KMS-11 (cell line): ENCODE results near the gene VCP.

Source experiments
- H2AFZ ChIP-seq: fragments of 200-600 bp; sonication (generic); 2 replicates; pipeline ENCODE4 v1.6.1; 2016; ENCODE audit warnings: antibody characterized with exemption, mixed run types, low read depth
- H3K27ac ChIP-seq: fragments of 200-600 bp; sonication (generic); 2 replicates; pipeline ENCODE4 v1.6.1; 2016; ENCODE audit warnings: mild to moderate bottlenecking, mixed run types
- H3K27me3 ChIP-seq: fragments of 200-600 bp; sonication (generic); 2 replicates; pipeline ENCODE4 v1.6.1; 2017; ENCODE audit warnings: mild to moderate bottlenecking, low read depth, mixed run types, moderate library complexity; ENCODE audit not compliant: insufficient read depth
- H3K36me3 ChIP-seq: fragments of 200-600 bp; sonication (generic); 2 replicates; pipeline ENCODE4 v1.6.1; 2017; ENCODE audit warnings: mild to moderate bottlenecking, mixed run types; ENCODE audit not compliant: insufficient read depth
- H3K4me1 ChIP-seq: fragments of 200-600 bp; sonication (generic); 2 replicates; pipeline ENCODE4 v1.6.1; 2016; ENCODE audit warnings: mild to moderate bottlenecking, low read depth, mixed run types; ENCODE audit not compliant: poor library complexity, severe bottlenecking
- H3K4me2 ChIP-seq: fragments of 200-600 bp; sonication (generic); 2 replicates; pipeline ENCODE4 v1.7.0; 2016; ENCODE audit warnings: mild to moderate bottlenecking, mixed run types
- H3K4me3 ChIP-seq: fragments of 200-600 bp; sonication (generic); IDR thresholded peaks from 2 replicates; pipeline ENCODE4 v1.6.1; 2017; ENCODE audit warnings: low read depth, low read length, mixed read lengths; ENCODE audit not compliant: insufficient read depth
- H3K79me2 ChIP-seq: fragments of 200-600 bp; sonication (generic); 2 replicates; pipeline ENCODE4 v1.6.1; 2016; ENCODE audit warnings: low read depth, mixed run types; ENCODE audit not compliant: insufficient read depth
- H3K9ac ChIP-seq: fragments of 200-600 bp; sonication (generic); 2 replicates; pipeline ENCODE4 v1.6.1; 2016; ENCODE audit warnings: mild to moderate bottlenecking, mixed run types
- H4K20me1 ChIP-seq: fragments of 200-600 bp; sonication (generic); 2 replicates; pipeline ENCODE4 v1.6.1; 2016; ENCODE audit warnings: mild to moderate bottlenecking, mixed run types; ENCODE audit not compliant: insufficient read depth
- CTCF ChIP-seq: fragments of 200-600 bp; sonication (generic); conservative IDR thresholded peaks from 2 replicates; pipeline ENCODE4 v1.6.1; 2017; ENCODE audit warnings: low read depth, mild to moderate bottlenecking, antibody characterized with exemption, low read length, moderate library complexity, mixed read lengths

VCP gene

GRCh38 chr9:35033101-35033500, 39.3 kb downstream of the VCP start:
- H3K27me3 ChIP-seq: no peaks in the 10 kb centered on the region
- H3K36me3 ChIP-seq: no peaks in the 10 kb centered on the region
- H3K27ac ChIP-seq: no peak overlapping the region
- no peak overlapping the region for H3K4me2 ChIP-seq
- peaks cover 3% of the 10 kb centered on the region; the same call in 1 of the 2 replicates for H4K20me1 ChIP-seq
- H3K79me2 ChIP-seq: no peaks in the 10 kb centered on the region
- H3K4me3 ChIP-seq: no peak overlapping the region
- no peak overlapping the region for H2AFZ ChIP-seq
- peaks cover 7% of the 10 kb centered on the region for H3K4me1 ChIP-seq
- no peak overlapping the region for H3K9ac ChIP-seq
- TF ChIP-seq CTCF: no peak

GRCh38 chr9:35029852-35030251, 42.6 kb downstream of the VCP start:
- no peaks in the 10 kb centered on the region for H3K79me2 ChIP-seq
- H3K36me3 ChIP-seq: no peaks in the 10 kb centered on the region
- H3K27ac ChIP-seq: no peak overlapping the region
- H4K20me1 ChIP-seq: no peaks in the 10 kb centered on the region
- no peak for TF ChIP-seq CTCF
- H3K4me2 ChIP-seq: no peak overlapping the region
- no peak overlapping the region for H3K9ac ChIP-seq
- H3K4me3 ChIP-seq: no peak overlapping the region
- no peaks in the 10 kb centered on the region for H3K27me3 ChIP-seq
- H3K4me1 ChIP-seq: peaks cover 20% of the 10 kb centered on the region
- H2AFZ ChIP-seq: no peak overlapping the region

DNA sequence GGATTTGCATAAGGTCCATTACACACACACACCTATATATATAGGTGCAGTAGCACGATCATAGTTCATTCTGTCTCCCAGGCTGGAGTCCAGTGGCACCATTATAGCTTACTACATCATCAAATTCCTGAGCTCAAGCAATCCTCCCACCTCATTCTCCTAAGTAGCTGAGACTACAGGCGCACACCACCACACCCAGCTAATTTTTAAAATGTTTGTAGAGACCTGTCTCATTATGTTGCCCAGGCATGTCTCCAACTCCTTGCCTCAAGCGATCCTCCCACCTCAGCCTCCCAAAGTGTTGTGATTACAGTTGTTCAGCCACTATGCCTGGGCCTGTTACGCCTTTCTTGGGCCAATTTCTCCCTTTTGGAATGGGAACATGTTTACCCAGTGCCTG, 43.2 kb downstream of the VCP start:
- no peak overlapping the region for H3K4me2 ChIP-seq
- no peaks in the 10 kb centered on the region for H3K27me3 ChIP-seq
- no peak overlapping the region for H3K4me3 ChIP-seq
- no peak overlapping the region for H3K27ac ChIP-seq
- no peaks in the 10 kb centered on the region for H3K36me3 ChIP-seq
- peaks cover 20% of the 10 kb centered on the region for H3K4me1 ChIP-seq
- no peak overlapping the region for H3K9ac ChIP-seq
- H4K20me1 ChIP-seq: no peaks in the 10 kb centered on the region
- H2AFZ ChIP-seq: no peak overlapping the region
- no peak for TF ChIP-seq CTCF
- H3K79me2 ChIP-seq: no peaks in the 10 kb centered on the region

DNA sequence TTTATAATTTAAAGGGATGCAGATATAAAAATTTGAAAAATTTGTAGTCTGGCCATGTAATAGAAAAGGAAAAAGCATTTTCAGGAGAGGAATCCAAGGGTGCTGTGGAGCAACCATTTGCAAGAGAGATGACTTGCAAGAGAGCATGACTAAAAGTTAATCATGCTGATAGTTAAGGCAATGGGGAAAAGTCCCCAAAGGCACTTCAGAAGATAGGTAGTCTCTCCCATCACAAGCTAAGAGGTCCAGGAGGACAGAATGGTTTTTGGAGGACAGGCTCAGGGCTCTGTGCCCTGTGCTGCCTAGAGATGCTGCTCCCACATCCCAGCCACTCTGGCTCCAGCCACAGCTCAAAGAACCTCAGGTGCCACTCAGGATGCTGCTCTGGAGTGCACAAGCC, 44.1 kb downstream of the VCP start:
- Histone ChIP-seq H2AFZ (no peak overlapping the region), H3K79me2 (no peaks in the 10 kb centered on the region), H3K4me2 (peak overlapping the region; percentile 36; the same call in 1 of the 2 replicates), H4K20me1 (no peaks in the 10 kb centered on the region), H3K9ac (no peak overlapping the region), H3K4me3 (no peak overlapping the region), H3K4me1 (peaks cover 20% of the 10 kb centered on the region), H3K36me3 (no peaks in the 10 kb centered on the region), H3K27me3 (no peaks in the 10 kb centered on the region), H3K27ac (peak overlapping the region; percentile 9; the same call in 1 of the 2 replicates)
- no peak for TF ChIP-seq CTCF
